ENCODE measurements around the gene LGALS1. TPM values are rescaled to one million over a fixed set of nuclear protein-coding genes. Genes with fewer than 3 reads are reported as not detected.

The LGALS1 gene
- total RNA-seq, 1 experiment from 2014 or later, result 269 TPM

- TF ChIP-seq, protein P1, sequence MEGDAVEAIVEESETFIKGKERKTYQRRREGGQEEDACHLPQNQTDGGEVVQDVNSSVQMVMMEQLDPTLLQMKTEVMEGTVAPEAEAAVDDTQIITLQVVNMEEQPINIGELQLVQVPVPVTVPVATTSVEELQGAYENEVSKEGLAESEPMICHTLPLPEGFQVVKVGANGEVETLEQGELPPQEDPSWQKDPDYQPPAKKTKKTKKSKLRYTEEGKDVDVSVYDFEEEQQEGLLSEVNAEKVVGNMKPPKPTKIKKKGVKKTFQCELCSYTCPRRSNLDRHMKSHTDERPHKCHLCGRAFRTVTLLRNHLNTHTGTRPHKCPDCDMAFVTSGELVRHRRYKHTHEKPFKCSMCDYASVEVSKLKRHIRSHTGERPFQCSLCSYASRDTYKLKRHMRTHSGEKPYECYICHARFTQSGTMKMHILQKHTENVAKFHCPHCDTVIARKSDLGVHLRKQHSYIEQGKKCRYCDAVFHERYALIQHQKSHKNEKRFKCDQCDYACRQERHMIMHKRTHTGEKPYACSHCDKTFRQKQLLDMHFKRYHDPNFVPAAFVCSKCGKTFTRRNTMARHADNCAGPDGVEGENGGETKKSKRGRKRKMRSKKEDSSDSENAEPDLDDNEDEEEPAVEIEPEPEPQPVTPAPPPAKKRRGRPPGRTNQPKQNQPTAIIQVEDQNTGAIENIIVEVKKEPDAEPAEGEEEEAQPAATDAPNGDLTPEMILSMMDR (conservative IDR thresholded peaks at IDR 0.05; ENCODE audit: low read depth, low read length), result peak; percentile 56
- TF ChIP-seq EZH2 (IDR thresholded peaks at IDR 0.05; ENCODE audit: borderline replicate concordance, low read depth, low read length, poor library complexity, severe bottlenecking), result no peak
- H3K27me3 ChIP-seq (replicated peaks; ENCODE audit: insufficient read depth, low read depth, low read length, poor library complexity), result no peaks in the 10 kb centered on the region
- intact Hi-C loops (cut with micrococcal nuclease; ENCODE audit: unreplicated experiment), result no loop called here
- peak; percentile 98 for DNase-seq (ENCODE audit: low spot score)
- CTCF ChIA-PET, result interaction anchor here (0.7 to 1.1 kb wide), 3 partner anchors 105 to 761 kb away, joined by 3 to 4 read pairs (median 3); no protein-coding TSS in a partner anchor
- BruUV-seq (replicated peaks), result no TSS peak
- H3K4me3 ChIP-seq (ENCODE audit: low read depth, low read length, poor library complexity, severe bottlenecking), result peak within 1 kb of the TSS; percentile 39
- H3K9me3 ChIP-seq (ENCODE audit: low read depth, low read length, poor library complexity, severe bottlenecking), result no peaks in the 10 kb centered on the region
- peaks cover under 1% of the 10 kb centered on the region for H3K36me3 ChIP-seq (ENCODE audit: insufficient read depth, low read length, poor library complexity, severe bottlenecking)
- peaks cover 5% of the 10 kb centered on the region for H3K4me1 ChIP-seq (ENCODE audit: insufficient read depth, low read length, poor library complexity, severe bottlenecking)
- no peak within 1 kb of the TSS for H3K27ac ChIP-seq (ENCODE audit: low read depth, low read length, poor library complexity, severe bottlenecking)
- POLR2A ChIA-PET (ENCODE audit: low non-redundant PET), result no interaction called here
These were observed 21.5 kb downstream of the LGALS1 start, which contains the start of gene TRIOBP for GRCh38 chr22:37696657-37697537. Gene TRIOBP, plus strand, starts transcription at chr22:37697048. Its CDS starts 4,318 bp downstream, at chr22:37701366.

DNA sequence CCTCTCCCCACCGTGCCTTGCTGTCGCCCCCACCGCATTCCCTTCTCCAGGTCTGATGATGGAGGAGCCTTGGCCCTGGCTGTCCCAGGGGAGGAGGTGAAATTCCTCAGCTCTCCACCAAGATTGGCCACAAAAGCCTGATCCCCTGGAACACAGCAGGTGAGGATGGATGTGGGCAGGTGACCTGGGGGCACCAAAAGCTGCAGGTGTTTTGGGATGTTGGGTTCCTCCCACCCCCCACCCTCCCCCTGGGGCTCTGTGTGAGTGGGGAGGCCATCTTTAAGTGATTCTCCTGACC is 22.1 kb downstream of the LGALS1 start:
- peak overlapping the region; percentile 39 for H3K4me3 ChIP-seq (ENCODE audit: low read depth, low read length, poor library complexity, severe bottlenecking)
- no peak overlapping the region for H3K27ac ChIP-seq (ENCODE audit: low read depth, low read length, poor library complexity, severe bottlenecking)
- CTCF ChIA-PET, result interaction anchor here (0.8 to 1.1 kb wide), 2 partner anchors 105 to 200 kb away, joined by 3 read pairs; no protein-coding TSS in a partner anchor
- TF ChIP-seq EZH2 (IDR thresholded peaks at IDR 0.05; ENCODE audit: borderline replicate concordance, low read depth, low read length, poor library complexity, severe bottlenecking), result no peak
- TF ChIP-seq, protein P1 (conservative IDR thresholded peaks at IDR 0.05; ENCODE audit: low read depth, low read length), result no peak
- POLR2A ChIA-PET (ENCODE audit: low non-redundant PET), result no interaction called here
- H3K36me3 ChIP-seq (ENCODE audit: insufficient read depth, low read length, poor library complexity, severe bottlenecking), result no peaks in the 10 kb centered on the region
- intact Hi-C loops (cut with micrococcal nuclease; ENCODE audit: unreplicated experiment), result no loop called here
- peaks cover 5% of the 10 kb centered on the region for H3K4me1 ChIP-seq (ENCODE audit: insufficient read depth, low read length, poor library complexity, severe bottlenecking)
- BruUV-seq (replicated peaks), result no TSS peak
- H3K27me3 ChIP-seq (replicated peaks; ENCODE audit: insufficient read depth, low read depth, low read length, poor library complexity), result no peaks in the 10 kb centered on the region
- DNase-seq (ENCODE audit: low spot score), result no peak
- H3K9me3 ChIP-seq (ENCODE audit: low read depth, low read length, poor library complexity, severe bottlenecking), result no peaks in the 10 kb centered on the region

DNA sequence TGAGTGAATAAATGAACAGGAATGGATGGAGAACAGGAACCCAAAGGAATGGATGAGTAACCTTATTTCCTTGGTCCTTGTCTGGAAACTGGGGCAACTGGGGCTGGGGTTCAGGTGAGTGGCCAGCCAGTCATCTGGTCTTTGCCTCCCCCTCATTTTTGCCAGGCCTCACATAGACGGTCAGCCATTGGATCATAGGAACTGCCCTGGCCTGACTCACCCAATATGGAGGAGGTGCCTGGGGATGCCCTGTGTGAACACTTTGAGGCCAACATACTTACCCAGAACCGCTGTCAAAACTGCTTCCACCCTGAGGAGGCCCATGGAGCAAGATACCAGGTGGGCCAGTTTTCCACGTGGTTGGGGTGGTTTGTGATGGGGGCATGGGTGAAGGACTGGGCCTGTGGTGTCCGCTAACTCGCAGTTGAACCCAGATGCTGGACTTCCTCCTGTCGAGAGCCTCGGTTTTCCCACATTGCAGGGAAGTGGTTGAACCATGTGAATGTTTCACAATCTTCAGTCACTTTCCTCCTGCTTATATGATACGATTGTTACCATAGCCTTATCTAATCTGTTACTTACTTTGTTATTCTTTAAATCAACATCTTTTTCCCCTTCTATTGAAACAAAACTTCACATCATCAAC is 25.8 kb downstream of the LGALS1 start:
- ChIA-PET POLR2A (ENCODE audit: low non-redundant PET) (no interaction called here), CTCF (no interaction called here)
- H3K27me3 ChIP-seq (replicated peaks; ENCODE audit: insufficient read depth, low read depth, low read length, poor library complexity), result no peaks in the 10 kb centered on the region
- no peaks in the 10 kb centered on the region for H3K36me3 ChIP-seq (ENCODE audit: insufficient read depth, low read length, poor library complexity, severe bottlenecking)
- H3K4me3 ChIP-seq (ENCODE audit: low read depth, low read length, poor library complexity, severe bottlenecking), result no peak overlapping the region
- H3K9me3 ChIP-seq (ENCODE audit: low read depth, low read length, poor library complexity, severe bottlenecking), result no peaks in the 10 kb centered on the region
- intact Hi-C loops (cut with micrococcal nuclease; ENCODE audit: unreplicated experiment), result no loop called here
- no peak for DNase-seq (ENCODE audit: low spot score)
- H3K4me1 ChIP-seq (ENCODE audit: insufficient read depth, low read length, poor library complexity, severe bottlenecking), result peaks cover 5% of the 10 kb centered on the region
- TF ChIP-seq EZH2 (IDR thresholded peaks at IDR 0.05; ENCODE audit: borderline replicate concordance, low read depth, low read length, poor library complexity, severe bottlenecking), result no peak
- TF ChIP-seq, protein P1 (conservative IDR thresholded peaks at IDR 0.05; ENCODE audit: low read depth, low read length), result no peak
- BruUV-seq (replicated peaks), result no TSS peak
- no peak overlapping the region for H3K27ac ChIP-seq (ENCODE audit: low read depth, low read length, poor library complexity, severe bottlenecking)

Measured in A673 (cell line).